Astrocyte of the spinal cord (primary cell): ENCODE data around the gene CFAP70.

ENCODE experiments used
- DNase-seq: peaks from one replicate; pipeline ENCODE4 v3.0.0; 2011; ENCODE audit warnings: low read depth, low spot score
- H3K4me3 ChIP-seq: 2 replicates; pipeline ENCODE4 v1.5.1; 2011; ENCODE audit warnings: low read depth, mild to moderate bottlenecking, low read length, moderate library complexity
- in situ Hi-C: cut with HindIII; loops from 2 replicates; pipeline ENCODE4 v1.10.0; 2017; ENCODE audit warnings: low sequenced_read_pairs
- TF ChIP-seq, protein P1 (sequence below): IDR thresholded peaks from 2 replicates; pipeline ENCODE4 v1.5.1; 2012; ENCODE audit warnings: low read depth, mild to moderate bottlenecking, low read length, inconsistent platforms

The CFAP70 gene

DNA sequence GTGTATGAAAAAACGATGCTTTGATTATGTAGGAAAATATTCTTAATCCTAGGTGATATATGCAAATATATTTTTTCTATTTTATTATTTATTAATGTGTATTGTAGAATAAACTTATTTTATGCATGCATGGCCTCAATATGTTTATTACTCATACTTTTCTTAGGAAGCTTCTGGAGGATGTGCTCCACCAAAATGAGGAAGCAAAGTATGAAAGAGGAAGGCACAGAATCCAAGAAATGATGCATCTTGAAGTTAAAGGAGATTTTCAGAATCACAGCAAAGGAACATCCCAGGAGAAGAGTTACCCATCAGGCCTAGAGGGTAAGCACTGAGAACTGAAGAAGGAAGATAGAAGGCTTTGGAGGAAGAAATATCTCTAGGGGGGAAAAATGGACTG, 71.2 kb downstream of the CFAP70 start:
- TF ChIP-seq, protein P1, sequence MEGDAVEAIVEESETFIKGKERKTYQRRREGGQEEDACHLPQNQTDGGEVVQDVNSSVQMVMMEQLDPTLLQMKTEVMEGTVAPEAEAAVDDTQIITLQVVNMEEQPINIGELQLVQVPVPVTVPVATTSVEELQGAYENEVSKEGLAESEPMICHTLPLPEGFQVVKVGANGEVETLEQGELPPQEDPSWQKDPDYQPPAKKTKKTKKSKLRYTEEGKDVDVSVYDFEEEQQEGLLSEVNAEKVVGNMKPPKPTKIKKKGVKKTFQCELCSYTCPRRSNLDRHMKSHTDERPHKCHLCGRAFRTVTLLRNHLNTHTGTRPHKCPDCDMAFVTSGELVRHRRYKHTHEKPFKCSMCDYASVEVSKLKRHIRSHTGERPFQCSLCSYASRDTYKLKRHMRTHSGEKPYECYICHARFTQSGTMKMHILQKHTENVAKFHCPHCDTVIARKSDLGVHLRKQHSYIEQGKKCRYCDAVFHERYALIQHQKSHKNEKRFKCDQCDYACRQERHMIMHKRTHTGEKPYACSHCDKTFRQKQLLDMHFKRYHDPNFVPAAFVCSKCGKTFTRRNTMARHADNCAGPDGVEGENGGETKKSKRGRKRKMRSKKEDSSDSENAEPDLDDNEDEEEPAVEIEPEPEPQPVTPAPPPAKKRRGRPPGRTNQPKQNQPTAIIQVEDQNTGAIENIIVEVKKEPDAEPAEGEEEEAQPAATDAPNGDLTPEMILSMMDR, result no peak
- no peak for DNase-seq
- in situ Hi-C loops, result no loop called here
- no peak overlapping the region for H3K4me3 ChIP-seq

DNA sequence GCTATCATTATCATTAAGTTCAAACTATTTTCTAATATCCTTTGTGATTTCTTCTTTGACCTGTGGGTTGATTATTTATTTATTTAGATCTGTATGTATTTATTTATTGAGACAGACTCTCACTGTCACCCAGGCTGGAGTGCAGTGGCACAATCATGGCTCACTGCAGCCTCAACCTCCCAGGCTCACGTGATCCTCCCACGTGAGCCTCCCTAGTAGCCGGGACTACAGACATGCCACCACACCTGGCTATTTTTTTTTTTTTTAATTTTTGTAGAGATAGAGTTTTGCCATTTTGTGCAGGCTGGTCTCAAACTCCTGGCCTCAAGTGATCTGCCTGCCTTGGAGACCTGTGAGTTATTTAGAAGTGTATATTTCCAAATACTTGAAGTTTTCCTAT, 77.6 kb downstream of the CFAP70 start:
- TF ChIP-seq, protein P1, result no peak
- in situ Hi-C loops, result no loop called here
- H3K4me3 ChIP-seq, result no peak overlapping the region
- no peak for DNase-seq

DNA sequence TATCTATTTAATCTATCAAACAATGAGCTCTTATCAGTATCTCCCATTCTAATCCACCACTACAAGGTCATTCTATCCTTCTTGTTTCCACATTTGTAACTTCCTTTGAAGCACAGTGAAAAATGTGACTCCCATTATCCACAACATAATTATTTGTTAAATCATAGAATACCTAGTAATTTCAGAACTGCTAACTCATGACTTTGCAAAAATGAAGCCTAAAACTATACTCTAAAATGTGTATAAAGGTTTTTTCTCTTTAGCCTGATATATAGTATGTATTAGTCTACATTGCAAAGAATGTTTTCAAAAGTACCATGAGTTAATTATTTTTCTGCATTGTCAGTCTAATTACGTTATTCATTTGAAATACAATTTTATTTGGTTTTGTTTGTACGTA, 94.2 kb downstream of the CFAP70 start:
- H3K4me3 ChIP-seq, result no peak overlapping the region
- no peak for DNase-seq
- TF ChIP-seq, protein P1, result no peak
- in situ Hi-C loops, result no loop called here

DNA sequence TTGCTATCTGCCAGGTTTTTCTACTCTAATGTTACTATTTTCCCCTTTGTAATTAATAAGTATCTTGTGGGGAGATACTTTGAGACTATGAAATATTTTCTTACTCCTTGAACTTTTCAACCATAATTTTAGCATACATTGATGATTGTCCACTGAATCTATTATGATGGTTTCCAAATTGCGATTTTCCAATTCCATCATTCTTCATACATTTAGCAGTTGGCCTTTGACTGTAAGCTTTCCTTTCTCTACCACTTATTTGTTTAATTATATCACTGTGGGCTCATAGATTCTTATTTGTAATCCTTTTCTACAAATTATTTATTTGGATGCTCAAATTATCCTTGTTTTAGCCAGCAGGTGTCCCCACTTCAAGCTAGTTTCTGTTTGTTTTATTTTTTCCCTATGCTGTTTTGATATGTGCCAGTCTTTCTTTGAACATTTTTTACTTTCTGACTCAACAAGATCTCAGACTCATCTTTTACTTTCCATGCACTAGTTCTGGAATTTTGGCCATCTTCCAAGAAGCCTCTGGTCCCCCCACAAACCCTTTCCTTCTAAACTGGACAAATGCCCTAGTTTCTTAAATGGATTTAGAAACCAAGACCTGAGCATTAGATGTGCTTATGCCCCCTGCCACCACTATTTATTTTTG, 94.8 kb downstream of the CFAP70 start:
- in situ Hi-C loops, result no loop called here
- TF ChIP-seq, protein P1, result peak; percentile 54
- peak; percentile 34 for DNase-seq
- no peak overlapping the region for H3K4me3 ChIP-seq

DNA sequence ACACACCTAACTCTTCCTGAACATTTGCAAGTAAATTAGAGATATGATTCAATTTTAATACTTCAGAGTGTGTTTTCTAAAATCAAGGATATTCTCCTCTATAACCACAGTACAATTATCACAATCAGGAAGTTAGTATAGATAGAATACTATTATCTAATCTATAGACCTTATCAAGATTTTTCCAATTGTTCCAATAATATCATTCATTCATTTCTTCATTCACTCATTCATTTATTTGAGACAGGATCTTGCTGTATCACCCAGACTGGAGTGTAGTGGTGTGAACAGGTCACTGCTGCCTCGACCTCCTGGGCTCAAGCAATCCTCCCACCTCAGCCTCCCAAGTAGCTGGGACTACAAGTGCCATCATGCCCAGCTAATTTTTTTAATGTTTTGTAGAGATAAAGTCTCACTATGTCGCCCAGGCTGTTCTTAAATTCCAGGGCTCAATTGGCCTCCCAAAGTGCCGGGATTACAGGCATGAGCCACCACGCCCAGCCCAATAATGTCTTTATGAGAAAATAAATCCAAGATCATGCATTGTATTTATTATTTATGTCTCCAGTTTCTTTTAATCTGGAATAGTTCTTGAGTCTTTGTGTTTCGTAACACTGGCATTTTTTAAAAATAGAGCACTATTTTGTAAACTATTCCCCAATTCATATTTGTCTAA, 95.6 kb downstream of the CFAP70 start:
- no peak overlapping the region for H3K4me3 ChIP-seq
- in situ Hi-C loops, result no loop called here
- TF ChIP-seq, protein P1, result no peak
- no peak for DNase-seq

DNA sequence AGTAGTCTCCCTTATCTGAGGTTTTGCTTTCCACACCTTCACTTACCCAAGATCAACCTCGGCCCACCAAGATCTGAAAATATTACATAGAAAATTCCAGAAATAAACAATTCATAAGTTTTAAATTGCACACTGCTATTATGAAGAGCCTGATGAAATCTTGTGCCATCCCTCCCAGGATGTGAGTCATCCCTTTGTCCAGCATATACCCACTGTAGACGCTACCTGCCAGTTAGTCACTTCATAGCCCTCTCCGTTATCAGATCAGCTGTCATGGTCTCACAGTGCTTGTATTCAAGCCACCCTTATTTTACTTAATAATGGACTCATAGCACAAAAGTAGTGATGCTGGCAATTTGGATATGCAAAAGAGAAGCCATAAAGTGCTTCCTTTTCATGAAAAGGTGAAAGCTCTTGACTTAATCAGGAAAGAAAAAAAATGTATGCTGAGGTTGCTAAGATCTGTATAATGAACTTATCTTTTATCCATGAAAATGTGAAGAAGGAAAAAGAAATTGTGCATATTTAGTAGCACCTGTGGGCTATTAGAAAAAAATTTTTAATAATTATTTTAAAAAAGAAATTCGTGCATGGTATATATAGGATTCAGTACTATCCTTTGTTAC, 96.4 kb downstream of the CFAP70 start:
- in situ Hi-C loops, result no loop called here
- DNase-seq, result peak; percentile 71
- TF ChIP-seq, protein P1, result no peak
- H3K4me3 ChIP-seq, result no peak overlapping the region
